Amniotic epithelial cell (primary cell): Measurements from ENCODE around the gene SYNPR.
"Not testable (repeated sequence)": the region's sequence is repeated elsewhere in the genome, so short reads cannot be mapped to it uniquely, and the experiment has no call there.

Source experiments
- DNase-seq: peaks from one replicate; pipeline ENCODE4 v3.0.0-alpha.2; 2010; ENCODE audit warnings: low read depth

Gene SYNPR

GRCh38 chr3:63631670-63632069, 353.6 kb downstream of the SYNPR start:
- DNase-seq: no peak

- no peak for DNase-seq
Measured at GRCh38 chr3:63635186-63635585, 357.1 kb downstream of the SYNPR start.

GRCh38 chr3:63639806-63640205, 361.7 kb downstream of the SYNPR start:
- no peak for DNase-seq

GRCh38 chr3:63642488-63642887, 364.4 kb downstream of the SYNPR start:
- no peak for DNase-seq

GRCh38 chr3:63644212-63644797, 366.2 kb downstream of the SYNPR start:
- DNase-seq: no peak

- DNase-seq: not testable (repeated sequence)
Measured at GRCh38 chr3:63644928-63645781, 367.0 kb downstream of the SYNPR start.

GRCh38 chr3:63652066-63652725, 374.1 kb downstream of the SYNPR start, which contains the start of gene SNTN:
SNTN (plus strand) TSS chr3:63652675; CDS start chr3:63652688, 13 bp downstream.
- DNase-seq: no peak

GRCh38 chr3:63654211-63654610, 376.1 kb downstream of the SYNPR start:
- no peak for DNase-seq

- no peak for DNase-seq
Measured at GRCh38 chr3:63654931-63655330, 376.8 kb downstream of the SYNPR start.

- DNase-seq: peak; percentile 81
Measured at GRCh38 chr3:63655519-63655918, 377.4 kb downstream of the SYNPR start.

- DNase-seq: peak; percentile 61
Measured at GRCh38 chr3:63656786-63657185, 378.7 kb downstream of the SYNPR start.

GRCh38 chr3:63661242-63661641, 383.1 kb downstream of the SYNPR start:
- peak; percentile 11 for DNase-seq

GRCh38 chr3:63662011-63662410, 383.9 kb downstream of the SYNPR start:
- no peak for DNase-seq

- DNase-seq: no peak
Measured at GRCh38 chr3:63662500-63662899, 384.4 kb downstream of the SYNPR start.
